ENCODE results near the gene PDE6G.

- TF ChIP-seq CTCF (IDR thresholded peaks at IDR 0.05) = peak; percentile 67 to 85 (median 82)
- no peak for TF ChIP-seq POLR2A (IDR thresholded peaks at IDR 0.05)
Measured at GRCh38 chr17:81601525-81602120, 54.7 kb downstream of the PDE6G start.

Measured in body of pancreas (tissue), 4 donors.